GM12873 (cell line): Measurements from ENCODE around the gene ANTXRL.

Experiments
- CTCF ChIP-seq: IDR thresholded peaks from 2 replicates; pipeline ENCODE4 v1.5.1; 2012; ENCODE audit warnings: low read depth, mild to moderate bottlenecking, moderate library complexity, low read length, control low read depth; ENCODE audit not compliant: insufficient read depth; ENCODE audit errors: missing control alignments

ANTXRL gene

GRCh38 chr10:46298477-46299285, 11.9 kb downstream of the ANTXRL start:
- TF ChIP-seq CTCF, result no peak

GRCh38 chr10:46299286-46299535, 12.4 kb downstream of the ANTXRL start:
- no peak for TF ChIP-seq CTCF

- TF ChIP-seq CTCF, result no peak
Observed at GRCh38 chr10:46299536-46300369, 13.0 kb downstream of the ANTXRL start.

GRCh38 chr10:46301056-46301645, 14.4 kb downstream of the ANTXRL start:
- TF ChIP-seq CTCF, result no peak

- TF ChIP-seq CTCF, result no peak
Observed at GRCh38 chr10:46301721-46302479, 15.1 kb downstream of the ANTXRL start.

- no peak for TF ChIP-seq CTCF
Observed at GRCh38 chr10:46304062-46304461, 17.3 kb downstream of the ANTXRL start.

GRCh38 chr10:46305079-46305818, 18.5 kb downstream of the ANTXRL start:
- no peak for TF ChIP-seq CTCF
